HEK293 (cell line): ENCODE measurements around the gene FOXP1.

ENCODE experiments used
- CTCF ChIA-PET: fragments of 350-600 bp; formaldehyde crosslinking; extraction: SDS; loops from one replicate; lab custom pipeline; 2021; ENCODE audit warnings: antibody characterized with exemption; lab: Yijun Ruan, JAX
- POLR2A ChIA-PET: fragments of 300-600 bp; formaldehyde crosslinking; extraction: SDS; loops from one replicate; lab custom pipeline; 2020; ENCODE audit warnings: antibody characterized with exemption, inconsistent platforms; lab: Yijun Ruan, JAX
- H3K27ac ChIP-seq: fragments of 200-500 bp; sonication (Bioruptor generic); 2 replicates; pipeline ENCODE4 v1.5.1; 2014; ENCODE audit warnings: low read depth, low read length, control low read depth, inconsistent platforms; ENCODE audit errors: extremely low read depth
- H3K36me3 ChIP-seq, 2 experiments: fragments of 200-500 bp in 1 of 2; sonication (Bioruptor generic) in 1 of 2; 1 replicate in 1 of 2; 2 replicates in 1 of 2; pipeline ENCODE4 v1.5.1; 2014 to 2017; ENCODE audit warnings: inconsistent platforms in 2 of 2, low read length in 2 of 2; ENCODE audit not compliant: control insufficient read depth in 2 of 2, insufficient read depth in 1 of 2
- H3K4me1 ChIP-seq: fragments of 200-500 bp; sonication (Bioruptor generic); 2 replicates; pipeline ENCODE4 v1.5.1; 2014; ENCODE audit warnings: mild to moderate bottlenecking, low read length, inconsistent platforms; ENCODE audit not compliant: control insufficient read depth, insufficient read depth
- H3K4me3 ChIP-seq: 2 replicates; pipeline ENCODE4 v1.5.1; 2011; ENCODE audit warnings: low read depth, mild to moderate bottlenecking, control low read depth, low read length, moderate library complexity
- H3K9me3 ChIP-seq: fragments of 200-500 bp; sonication (Bioruptor generic); 2 replicates; pipeline ENCODE4 v1.5.1; 2014; ENCODE audit warnings: low read depth, low read length, inconsistent platforms; ENCODE audit not compliant: control insufficient read depth, insufficient read depth
- ELK4 ChIP-seq: IDR thresholded peaks from 2 replicates; pipeline ENCODE4 v1.6.1; 2011; ENCODE audit warnings: mild to moderate bottlenecking, low read depth, low read length, borderline replicate concordance
- HOXD13 ChIP-seq: sonication (generic); formaldehyde crosslinking; IDR thresholded peaks from 2 replicates; pipeline ENCODE4 v1.8.0; 2022; ENCODE audit warnings: missing genetic modification reagents, borderline replicate concordance
- IKZF3 ChIP-seq: fragments of 450-650 bp; IDR thresholded peaks from 2 replicates; pipeline ENCODE4 v1.5.0; 2018; ENCODE audit warnings: missing biosample characterization, mild to moderate bottlenecking, missing genetic modification characterization, moderate library complexity
- KLF7 ChIP-seq: fragments of 450-650 bp; formaldehyde crosslinking; IDR thresholded peaks from 2 replicates; pipeline ENCODE4 v1.5.1; 2016; ENCODE audit warnings: missing biosample characterization, missing genetic modification characterization, borderline replicate concordance
- PRDM1 ChIP-seq: fragments of 450-650 bp; formaldehyde crosslinking; IDR thresholded peaks from 2 replicates; pipeline ENCODE4; 2016; ENCODE audit warnings: missing biosample characterization, missing genetic modification characterization
- SALL2 ChIP-seq: fragments of 450-650 bp; formaldehyde crosslinking; IDR thresholded peaks from 2 replicates; pipeline ENCODE4 v1.5.0; 2017; ENCODE audit warnings: missing biosample characterization, mild to moderate bottlenecking, missing genetic modification characterization, borderline replicate concordance
- SCRT2 ChIP-seq: fragments of 450-650 bp; formaldehyde crosslinking; IDR thresholded peaks from 2 replicates; pipeline ENCODE4 v1.5.1; 2016; ENCODE audit warnings: missing biosample characterization, missing genetic modification characterization
- WT1 ChIP-seq: fragments of 450-650 bp; formaldehyde crosslinking; IDR thresholded peaks from 2 replicates; pipeline ENCODE4 v1.5.1; 2016; ENCODE audit warnings: missing biosample characterization, missing genetic modification characterization
- YY2 ChIP-seq: fragments of 450-650 bp; formaldehyde crosslinking; IDR thresholded peaks from 2 replicates; pipeline ENCODE4 v1.5.1; 2016; ENCODE audit warnings: missing biosample characterization, missing genetic modification characterization
- ZFP41 ChIP-seq: fragments of 450-650 bp; formaldehyde crosslinking; IDR thresholded peaks from 2 replicates; pipeline ENCODE4 v1.5.1; 2016; ENCODE audit warnings: missing biosample characterization, missing genetic modification characterization, borderline replicate concordance
- ZFP69B ChIP-seq: fragments of 450-650 bp; formaldehyde crosslinking; IDR thresholded peaks from 2 replicates; pipeline ENCODE4 v1.5.1; 2016; ENCODE audit warnings: missing biosample characterization, missing genetic modification characterization
- ZNF121 ChIP-seq: fragments of 450-650 bp; formaldehyde crosslinking; IDR thresholded peaks from 2 replicates; pipeline ENCODE4 v1.5.1; 2016; ENCODE audit warnings: missing biosample characterization, missing genetic modification characterization
- ZNF174 ChIP-seq: fragments of 450-650 bp; formaldehyde crosslinking; IDR thresholded peaks from 2 replicates; pipeline ENCODE4 v1.5.0; 2017; ENCODE audit warnings: missing biosample characterization, mild to moderate bottlenecking, missing genetic modification characterization
- ZNF292 ChIP-seq: fragments of 450-650 bp; formaldehyde crosslinking; IDR thresholded peaks from 2 replicates; pipeline ENCODE4 v1.5.1; 2016; ENCODE audit warnings: low read depth, missing biosample characterization, missing genetic modification characterization, borderline replicate concordance
- ZNF335 ChIP-seq: fragments of 450-650 bp; formaldehyde crosslinking; conservative IDR thresholded peaks from 2 replicates; pipeline ENCODE4 v1.5.1; 2016; ENCODE audit warnings: missing biosample characterization, missing genetic modification characterization
- ZNF366 ChIP-seq: fragments of 450-650 bp; formaldehyde crosslinking; conservative IDR thresholded peaks from 2 replicates; pipeline ENCODE4 v1.5.1; 2016; ENCODE audit warnings: missing biosample characterization, missing genetic modification characterization
- ZNF624 ChIP-seq: fragments of 450-650 bp; formaldehyde crosslinking; IDR thresholded peaks from 2 replicates; pipeline ENCODE4 v1.5.1; 2017; ENCODE audit warnings: missing biosample characterization, missing genetic modification characterization
- ZNF785 ChIP-seq: fragments of 450-650 bp; formaldehyde crosslinking; IDR thresholded peaks from 2 replicates; pipeline ENCODE4 v1.5.1; 2016; ENCODE audit warnings: missing biosample characterization, missing genetic modification characterization
- ZNF843 ChIP-seq: fragments of 450-650 bp; formaldehyde crosslinking; IDR thresholded peaks from 2 replicates; pipeline ENCODE4 v1.5.1; 2016; ENCODE audit warnings: missing biosample characterization, missing genetic modification characterization
- ZSCAN30 ChIP-seq: fragments of 450-650 bp; IDR thresholded peaks from 2 replicates; pipeline ENCODE4 v1.5.1; 2018; ENCODE audit warnings: missing biosample characterization, mild to moderate bottlenecking, missing genetic modification characterization, moderate library complexity
- TF ChIP-seq, protein P1 (sequence below): fragments of 450-650 bp; formaldehyde crosslinking; IDR thresholded peaks from 2 replicates; pipeline ENCODE4 v1.5.1; 2017; ENCODE audit warnings: missing biosample characterization, missing genetic modification characterization
- TF ChIP-seq, protein P2 (sequence below): fragments of 450-650 bp; formaldehyde crosslinking; IDR thresholded peaks from 2 replicates; pipeline ENCODE4 v1.5.1; 2016; ENCODE audit warnings: missing biosample characterization, missing genetic modification characterization
- TF ChIP-seq, protein P3 (sequence below): fragments of 450-650 bp; formaldehyde crosslinking; IDR thresholded peaks from 2 replicates; pipeline ENCODE4 v1.5.1; 2016; ENCODE audit warnings: missing biosample characterization, missing genetic modification characterization
- TF ChIP-seq, protein P4 (sequence below): fragments of 450-650 bp; formaldehyde crosslinking; IDR thresholded peaks from 2 replicates; pipeline ENCODE4 v1.5.1; 2016; ENCODE audit warnings: missing biosample characterization, missing genetic modification characterization

The FOXP1 gene

GRCh38 chr3:71543371-71544016 is 40.0 kb downstream of the FOXP1 start:
- no peak overlapping the region for H3K27ac ChIP-seq
- H3K36me3 ChIP-seq: no peaks in the 10 kb centered on the region
- TF ChIP-seq KLF7 (no peak), ZNF292 (no peak), ZFP41 (tag by site-specific recombination) (no peak), ZNF174 (tag by site-specific recombination) (no peak), ZNF335 (tag by site-specific recombination) (no peak), ZNF785 (no peak), ZNF843 (no peak), ZFP69B (no peak), SALL2 (tag by site-specific recombination) (no peak)
- TF ChIP-seq, protein P1, sequence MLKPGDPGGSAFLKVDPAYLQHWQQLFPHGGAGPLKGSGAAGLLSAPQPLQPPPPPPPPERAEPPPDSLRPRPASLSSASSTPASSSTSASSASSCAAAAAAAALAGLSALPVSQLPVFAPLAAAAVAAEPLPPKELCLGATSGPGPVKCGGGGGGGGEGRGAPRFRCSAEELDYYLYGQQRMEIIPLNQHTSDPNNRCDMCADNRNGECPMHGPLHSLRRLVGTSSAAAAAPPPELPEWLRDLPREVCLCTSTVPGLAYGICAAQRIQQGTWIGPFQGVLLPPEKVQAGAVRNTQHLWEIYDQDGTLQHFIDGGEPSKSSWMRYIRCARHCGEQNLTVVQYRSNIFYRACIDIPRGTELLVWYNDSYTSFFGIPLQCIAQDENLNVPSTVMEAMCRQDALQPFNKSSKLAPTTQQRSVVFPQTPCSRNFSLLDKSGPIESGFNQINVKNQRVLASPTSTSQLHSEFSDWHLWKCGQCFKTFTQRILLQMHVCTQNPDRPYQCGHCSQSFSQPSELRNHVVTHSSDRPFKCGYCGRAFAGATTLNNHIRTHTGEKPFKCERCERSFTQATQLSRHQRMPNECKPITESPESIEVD (tag by site-specific recombination): no peak
- TF ChIP-seq, all 188 proteins: peak for 0
- CTCF ChIA-PET: interaction anchor here (0.5 to 0.6 kb wide), 2 partner anchors 14 to 33 kb away, joined by 4 read pairs; no protein-coding TSS in a partner anchor
- Histone ChIP-seq H3K9me3 (no peaks in the 10 kb centered on the region), H3K4me3 (no peak overlapping the region), H3K4me1 (peaks cover 13% of the 10 kb centered on the region)
- POLR2A ChIA-PET: no interaction called here

- Histone ChIP-seq H3K27ac (peak overlapping the region; percentile 54), H3K9me3 (no peaks in the 10 kb centered on the region), H3K36me3 (no peaks in the 10 kb centered on the region), H3K4me3 (no peak overlapping the region), H3K4me1 (peaks cover 13% of the 10 kb centered on the region)
- ChIA-PET POLR2A (interaction anchor here (1.2 to 1.5 kb wide), 3 partner anchors 25 to 42 kb away, joined by 3 to 10 read pairs (median 3); partner anchors contain the start of gene FOXP1), CTCF (interaction anchor here (0.6 to 0.7 kb wide), 2 partner anchors 11 to 13 kb away, joined by 3 to 4 read pairs; no protein-coding TSS in a partner anchor)
- TF ChIP-seq ELK4 (no peak), YY2 (tag by site-specific recombination) (0 out of 2 replicates have a peak, but pooled peaks have one; percentile 39), ZSCAN30 (tag by site-specific recombination) (0 out of 2 replicates have a peak, but pooled peaks have one; percentile 46), WT1 (tag by site-specific recombination) (peak; percentile 29; the same call in 1 of the 2 replicates), ZNF121 (tag by site-specific recombination) (peak; percentile 74), ZNF366 (no peak; the same call in 1 of the 2 replicates), PRDM1 (tag by site-specific recombination) (peak; percentile 45; the same call in 1 of the 2 replicates), HOXD13 (CRISPR knock-in tag) (peak; percentile 71; the same call in 1 of the 2 replicates), ZNF624 (no peak), IKZF3 (tag by site-specific recombination) (0 out of 2 replicates have a peak, but pooled peaks have one; percentile 15), SCRT2 (peak; percentile 93)
- TF ChIP-seq, protein P2, sequence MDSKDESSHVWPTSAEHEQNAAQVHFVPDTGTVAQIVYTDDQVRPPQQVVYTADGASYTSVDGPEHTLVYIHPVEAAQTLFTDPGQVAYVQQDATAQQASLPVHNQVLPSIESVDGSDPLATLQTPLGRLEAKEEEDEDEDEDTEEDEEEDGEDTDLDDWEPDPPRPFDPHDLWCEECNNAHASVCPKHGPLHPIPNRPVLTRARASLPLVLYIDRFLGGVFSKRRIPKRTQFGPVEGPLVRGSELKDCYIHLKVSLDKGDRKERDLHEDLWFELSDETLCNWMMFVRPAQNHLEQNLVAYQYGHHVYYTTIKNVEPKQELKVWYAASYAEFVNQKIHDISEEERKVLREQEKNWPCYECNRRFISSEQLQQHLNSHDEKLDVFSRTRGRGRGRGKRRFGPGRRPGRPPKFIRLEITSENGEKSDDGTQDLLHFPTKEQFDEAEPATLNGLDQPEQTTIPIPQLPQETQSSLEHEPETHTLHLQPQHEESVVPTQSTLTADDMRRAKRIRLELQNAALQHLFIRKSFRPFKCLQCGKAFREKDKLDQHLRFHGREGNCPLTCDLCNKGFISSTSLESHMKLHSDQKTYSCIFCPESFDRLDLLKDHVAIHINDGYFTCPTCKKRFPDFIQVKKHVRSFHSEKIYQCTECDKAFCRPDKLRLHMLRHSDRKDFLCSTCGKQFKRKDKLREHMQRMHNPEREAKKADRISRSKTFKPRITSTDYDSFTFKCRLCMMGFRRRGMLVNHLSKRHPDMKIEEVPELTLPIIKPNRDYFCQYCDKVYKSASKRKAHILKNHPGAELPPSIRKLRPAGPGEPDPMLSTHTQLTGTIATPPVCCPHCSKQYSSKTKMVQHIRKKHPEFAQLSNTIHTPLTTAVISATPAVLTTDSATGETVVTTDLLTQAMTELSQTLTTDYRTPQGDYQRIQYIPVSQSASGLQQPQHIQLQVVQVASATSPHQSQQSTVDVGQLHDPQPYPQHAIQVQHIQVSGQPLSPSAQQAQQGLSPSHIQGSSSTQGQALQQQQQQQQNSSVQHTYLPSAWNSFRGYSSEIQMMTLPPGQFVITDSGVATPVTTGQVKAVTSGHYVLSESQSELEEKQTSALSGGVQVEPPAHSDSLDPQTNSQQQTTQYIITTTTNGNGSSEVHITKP (tag by site-specific recombination): peak; percentile 55
- TF ChIP-seq, protein P3, sequence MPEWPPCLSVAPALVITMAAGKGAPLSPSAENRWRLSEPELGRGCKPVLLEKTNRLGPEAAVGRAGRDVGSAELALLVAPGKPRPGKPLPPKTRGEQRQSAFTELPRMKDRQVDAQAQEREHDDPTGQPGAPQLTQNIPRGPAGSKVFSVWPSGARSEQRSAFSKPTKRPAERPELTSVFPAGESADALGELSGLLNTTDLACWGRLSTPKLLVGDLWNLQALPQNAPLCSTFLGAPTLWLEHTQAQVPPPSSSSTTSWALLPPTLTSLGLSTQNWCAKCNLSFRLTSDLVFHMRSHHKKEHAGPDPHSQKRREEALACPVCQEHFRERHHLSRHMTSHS: no peak
- TF ChIP-seq, protein P4, sequence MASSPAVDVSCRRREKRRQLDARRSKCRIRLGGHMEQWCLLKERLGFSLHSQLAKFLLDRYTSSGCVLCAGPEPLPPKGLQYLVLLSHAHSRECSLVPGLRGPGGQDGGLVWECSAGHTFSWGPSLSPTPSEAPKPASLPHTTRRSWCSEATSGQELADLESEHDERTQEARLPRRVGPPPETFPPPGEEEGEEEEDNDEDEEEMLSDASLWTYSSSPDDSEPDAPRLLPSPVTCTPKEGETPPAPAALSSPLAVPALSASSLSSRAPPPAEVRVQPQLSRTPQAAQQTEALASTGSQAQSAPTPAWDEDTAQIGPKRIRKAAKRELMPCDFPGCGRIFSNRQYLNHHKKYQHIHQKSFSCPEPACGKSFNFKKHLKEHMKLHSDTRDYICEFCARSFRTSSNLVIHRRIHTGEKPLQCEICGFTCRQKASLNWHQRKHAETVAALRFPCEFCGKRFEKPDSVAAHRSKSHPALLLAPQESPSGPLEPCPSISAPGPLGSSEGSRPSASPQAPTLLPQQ (tag by site-specific recombination): 0 out of 2 replicates have a peak, but pooled peaks have one; percentile 29
Measured at GRCh38 chr3:71542521-71543370, 40.8 kb downstream of the FOXP1 start.
